Thyroid gland (tissue), 4 donors: Measurements from ENCODE around the gene PLBD2.

ENCODE experiments used
- CTCF ChIP-seq, 6 experiments: fragments of 200-600 bp in 3 of 6; fragments of 450-650 bp in 3 of 6; sonication (generic) in 3 of 6; IDR thresholded peaks; one replicate each; pipeline ENCODE4 v1.5.1; 2016 to 2019; ENCODE audit warnings: antibody characterized with exemption in 6 of 6, mild to moderate bottlenecking in 2 of 6, inconsistent platforms in 1 of 6, moderate library complexity in 1 of 6
- POLR2A ChIP-seq, 2 donors: fragments of 450-650 bp; IDR thresholded peaks; one replicate each; pipeline ENCODE4 v1.6.1; 2017; ENCODE audit warnings: antibody characterized with exemption in 2 of 2, mild to moderate bottlenecking in 2 of 2, moderate library complexity in 1 of 2

GRCh38 chr12:113424915-113425823, 66.8 kb downstream of the PLBD2 start:
- no peak for TF ChIP-seq POLR2A (IDR thresholded peaks at IDR 0.05)
- peak; percentile 47 to 81 (median 64) for TF ChIP-seq CTCF (IDR thresholded peaks at IDR 0.05)
